Suprapubic skin (tissue), 4 donors: ENCODE data around the gene SPOCK2. TPM values are rescaled to one million over a fixed set of nuclear protein-coding genes. Genes with fewer than 3 reads are reported as not detected.

Experiments used
- DNase-seq, 2 donors: peaks; one replicate each; pipeline ENCODE4 v3.0.0-alpha.2; 2019; ENCODE audit warnings: low spot score in 2 of 2
- H3K27ac ChIP-seq: fragments of 200-600 bp; sonication (generic); one replicate; pipeline ENCODE4 v1.5.1; 2019
- H3K27me3 ChIP-seq: fragments of 200-600 bp; sonication (generic); one replicate; pipeline ENCODE4 v1.5.1; 2019
- H3K36me3 ChIP-seq: fragments of 200-600 bp; sonication (generic); one replicate; pipeline ENCODE4 v1.5.1; 2019
- H3K4me1 ChIP-seq: fragments of 200-600 bp; sonication (generic); one replicate; pipeline ENCODE4 v1.5.1; 2019
- H3K4me3 ChIP-seq: fragments of 200-600 bp; sonication (generic); one replicate; pipeline ENCODE4 v1.5.1; 2019; ENCODE audit warnings: mild to moderate bottlenecking
- H3K9me3 ChIP-seq: fragments of 200-600 bp; sonication (generic); one replicate; pipeline ENCODE4 v1.5.1; 2019
- CTCF ChIP-seq, 2 donors: fragments of 200-600 bp in 1 of 2; fragments of 450-650 bp in 1 of 2; sonication (generic) in 1 of 2; IDR thresholded peaks; one replicate each; pipeline ENCODE4 v1.5.1; 2016 to 2019; ENCODE audit warnings: antibody characterized with exemption in 2 of 2, mild to moderate bottlenecking in 1 of 2, moderate library complexity in 1 of 2
- EP300 ChIP-seq: sonication (generic); formaldehyde crosslinking; IDR thresholded peaks from one replicate; pipeline ENCODE4 v1.6.1; 2017; ENCODE audit warnings: antibody characterized with exemption
- POLR2A ChIP-seq, 2 donors: fragments of 450-650 bp; IDR thresholded peaks; one replicate each; pipeline ENCODE4 v1.6.1; 2017; ENCODE audit warnings: antibody characterized with exemption in 2 of 2, mild to moderate bottlenecking in 2 of 2, moderate library complexity in 2 of 2
- POLR2AphosphoS5 ChIP-seq, 3 donors: sonication (generic); formaldehyde crosslinking; IDR thresholded peaks; one replicate each; pipeline ENCODE4 v1.6.1; 2017; ENCODE audit warnings: antibody characterized with exemption in 3 of 3
- WGBS: methylation state at CpG from one replicate; pipeline ENCODE4 v1.1.5; 2018; 5-methylcytosine and 5-hydroxymethylcytosine counted together
- total RNA-seq, 4 donors: library from RNA; depleted of rRNA; stranded (reverse); fragments of >200 nt; gene quantifications; one replicate each; pipeline ENCODE4 v1.1.0, GENCODE V29; 2016

Gene SPOCK2
- total RNA-seq, 4 donors from 2014 or later: 1.5 to 3.7 (median 1.8) TPM

GRCh38 chr10:72056113-72056512 lies 32.2 kb downstream of the SPOCK2 start:
- no peak overlapping the region for H3K27ac ChIP-seq
- H3K9me3 ChIP-seq: no peaks in the 10 kb centered on the region
- no peaks in the 10 kb centered on the region for H3K36me3 ChIP-seq
- no peak overlapping the region for H3K4me3 ChIP-seq
- WGBS: 84% methylated on average over 5 of the region's 5 CpGs
- DNase-seq: no peak
- no peaks in the 10 kb centered on the region for H3K27me3 ChIP-seq
- TF ChIP-seq POLR2AphosphoS5 (IDR thresholded peaks at IDR 0.05) (no peak), CTCF (IDR thresholded peaks at IDR 0.05) (no peak), POLR2A (IDR thresholded peaks at IDR 0.05) (no peak), EP300 (no peak)
- H3K4me1 ChIP-seq: no peaks in the 10 kb centered on the region

GRCh38 chr10:72053690-72054089 lies 34.7 kb downstream of the SPOCK2 start:
- no peaks in the 10 kb centered on the region for H3K36me3 ChIP-seq
- no peak for TF ChIP-seq CTCF (IDR thresholded peaks at IDR 0.05)
- no peak for TF ChIP-seq EP300
- TF ChIP-seq POLR2A (IDR thresholded peaks at IDR 0.05): no peak
- no peak for TF ChIP-seq POLR2AphosphoS5 (IDR thresholded peaks at IDR 0.05)
- no peak overlapping the region for H3K4me3 ChIP-seq
- no peaks in the 10 kb centered on the region for H3K9me3 ChIP-seq
- no peaks in the 10 kb centered on the region for H3K4me1 ChIP-seq
- H3K27me3 ChIP-seq: no peaks in the 10 kb centered on the region
- no peak overlapping the region for H3K27ac ChIP-seq
- 100% methylated on average over 3 of the region's 7 CpGs for WGBS
- DNase-seq: no peak

GRCh38 chr10:72050873-72051272 lies 37.5 kb downstream of the SPOCK2 start:
- Histone ChIP-seq H3K36me3 (no peaks in the 10 kb centered on the region), H3K9me3 (no peaks in the 10 kb centered on the region), H3K4me1 (peaks cover 4% of the 10 kb centered on the region), H3K27me3 (no peaks in the 10 kb centered on the region), H3K27ac (no peak overlapping the region), H3K4me3 (no peak overlapping the region)
- TF ChIP-seq CTCF (IDR thresholded peaks at IDR 0.05) (no peak), POLR2AphosphoS5 (IDR thresholded peaks at IDR 0.05) (no peak), POLR2A (IDR thresholded peaks at IDR 0.05) (no peak), EP300 (no peak)
- DNase-seq: no peak
- WGBS: 92% methylated on average over 3 of the region's 3 CpGs

GRCh38 chr10:72049969-72050781 lies 38.2 kb downstream of the SPOCK2 start:
- Histone ChIP-seq H3K27ac (no peak overlapping the region), H3K27me3 (no peaks in the 10 kb centered on the region), H3K4me1 (peaks cover 11% of the 10 kb centered on the region), H3K36me3 (no peaks in the 10 kb centered on the region), H3K4me3 (no peak overlapping the region), H3K9me3 (no peaks in the 10 kb centered on the region)
- 99% methylated on average over 5 of the region's 5 CpGs for WGBS
- DNase-seq: no peak
- TF ChIP-seq POLR2AphosphoS5 (IDR thresholded peaks at IDR 0.05): no peak
- TF ChIP-seq EP300: no peak
- no peak for TF ChIP-seq POLR2A (IDR thresholded peaks at IDR 0.05)
- no peak for TF ChIP-seq CTCF (IDR thresholded peaks at IDR 0.05)

- Histone ChIP-seq H3K27me3 (no peaks in the 10 kb centered on the region), H3K36me3 (no peaks in the 10 kb centered on the region), H3K9me3 (no peaks in the 10 kb centered on the region), H3K27ac (no peak overlapping the region), H3K4me3 (no peak overlapping the region), H3K4me1 (peaks cover 18% of the 10 kb centered on the region)
- WGBS: 95% methylated on average over 1 of the region's 1 CpG
- TF ChIP-seq CTCF (IDR thresholded peaks at IDR 0.05) (no peak), EP300 (no peak), POLR2AphosphoS5 (IDR thresholded peaks at IDR 0.05) (no peak), POLR2A (IDR thresholded peaks at IDR 0.05) (no peak)
- no peak for DNase-seq
Measured at GRCh38 chr10:72049472-72049871, 38.9 kb downstream of the SPOCK2 start.
